H9 (cell line): ENCODE measurements around the gene ABLIM1. TPM values are rescaled to one million over a fixed set of nuclear protein-coding genes. Genes with fewer than 3 reads are reported as not detected.

Experiments used
- DNase-seq: peaks from one replicate; pipeline ENCODE4 v3.0.0-alpha.2; 2017
- H2AFZ ChIP-seq: one replicate; pipeline ENCODE4 v1.6.1; 2013; ENCODE audit warnings: mild to moderate bottlenecking, low read length, control low read depth, moderate library complexity
- H2AK5ac ChIP-seq: 2 replicates; pipeline ENCODE4 v1.6.1; 2013; ENCODE audit warnings: low read length, control low read depth, mixed read lengths; ENCODE audit not compliant: insufficient read length
- H2BK120ac ChIP-seq: one replicate; pipeline ENCODE4 v1.6.1; 2013; ENCODE audit warnings: low read depth, mild to moderate bottlenecking, low read length, control low read depth, inconsistent platforms; ENCODE audit not compliant: poor library complexity, severe bottlenecking
- H2BK12ac ChIP-seq: 2 replicates; pipeline ENCODE4 v1.6.1; 2013; ENCODE audit warnings: low read length, control low read depth, mixed read lengths, low read depth; ENCODE audit not compliant: insufficient read length
- H2BK15ac ChIP-seq: 2 replicates; pipeline ENCODE4 v1.6.1; 2013; ENCODE audit warnings: low read depth, low read length, control low read depth
- H2BK20ac ChIP-seq: one replicate; pipeline ENCODE4 v1.6.1; 2013; ENCODE audit warnings: low read depth, mild to moderate bottlenecking, low read length, control low read depth, inconsistent platforms; ENCODE audit not compliant: poor library complexity, severe bottlenecking
- H2BK5ac ChIP-seq: 2 replicates; pipeline ENCODE4 v1.6.1; 2013; ENCODE audit warnings: low read length, control low read depth, mixed read lengths; ENCODE audit not compliant: insufficient read length
- H3K14ac ChIP-seq: 2 replicates; pipeline ENCODE4 v1.6.1; 2013; ENCODE audit warnings: low read length, control low read depth; ENCODE audit not compliant: insufficient read depth
- H3K18ac ChIP-seq: 2 replicates; pipeline ENCODE4 v1.6.1; 2013; ENCODE audit warnings: low read depth, mild to moderate bottlenecking, mixed read lengths, low read length, control low read depth; ENCODE audit not compliant: insufficient read length
- H3K23ac ChIP-seq: 2 replicates; pipeline ENCODE4 v1.6.1; 2013; ENCODE audit warnings: low read length, control low read depth, mixed read lengths, low read depth; ENCODE audit not compliant: insufficient read length
- H3K23me2 ChIP-seq: 2 replicates; pipeline ENCODE4 v1.6.1; 2013; ENCODE audit warnings: low read depth, mild to moderate bottlenecking, mixed read lengths, low read length, control low read depth; ENCODE audit not compliant: insufficient read length, poor library complexity, severe bottlenecking
- H3K27ac ChIP-seq: 2 replicates; pipeline ENCODE4 v1.5.1; 2013; ENCODE audit warnings: low read length, control low read depth, mixed read lengths, low read depth; ENCODE audit not compliant: insufficient read length
- H3K27me3 ChIP-seq: 2 replicates; pipeline ENCODE4 v1.6.1; 2013; ENCODE audit warnings: low read length, control low read depth, inconsistent platforms; ENCODE audit not compliant: insufficient read depth
- H3K4ac ChIP-seq: 2 replicates; pipeline ENCODE4 v1.6.1; 2013; ENCODE audit warnings: low read depth, mild to moderate bottlenecking, control low read depth, inconsistent platforms, low read length, moderate library complexity
- H3K4me1 ChIP-seq: 2 replicates; pipeline ENCODE4 v1.6.1; 2013; ENCODE audit warnings: low read length, control low read depth, inconsistent platforms; ENCODE audit not compliant: insufficient read depth
- H3K4me2 ChIP-seq: 2 replicates; pipeline ENCODE4 v1.6.1; 2013; ENCODE audit warnings: low read length, control low read depth, mixed read lengths; ENCODE audit not compliant: insufficient read length, insufficient read depth
- H3K56ac ChIP-seq: 2 replicates; pipeline ENCODE4 v1.6.1; 2013; ENCODE audit warnings: low read depth, mild to moderate bottlenecking, mixed read lengths, low read length, control low read depth; ENCODE audit not compliant: insufficient read length
- H3K79me1 ChIP-seq: 2 replicates; pipeline ENCODE4 v1.6.1; 2013; ENCODE audit warnings: low read depth, mild to moderate bottlenecking, moderate library complexity, low read length, control low read depth, inconsistent platforms; ENCODE audit not compliant: insufficient read depth, poor library complexity, severe bottlenecking
- H3K79me2 ChIP-seq: 2 replicates; pipeline ENCODE4 v1.6.1; 2013; ENCODE audit warnings: low read length, control low read depth, inconsistent platforms; ENCODE audit not compliant: insufficient read depth
- H3K9ac ChIP-seq: 2 replicates; pipeline ENCODE4 v1.6.1; 2013; ENCODE audit warnings: low read length, control low read depth, mixed read lengths; ENCODE audit not compliant: insufficient read length; ENCODE audit errors: extremely low read depth
- H3K9me3 ChIP-seq: one replicate; pipeline ENCODE4 v1.6.1; 2013; ENCODE audit warnings: low read depth, low read length, inconsistent platforms; ENCODE audit not compliant: control insufficient read depth
- H3T11ph ChIP-seq: one replicate; pipeline ENCODE4 v1.6.1; 2013; ENCODE audit warnings: mild to moderate bottlenecking, low read length, control low read depth, inconsistent platforms
- H4K20me1 ChIP-seq: one replicate; pipeline ENCODE4 v1.6.1; 2013; ENCODE audit not compliant: control insufficient read depth, insufficient read length, insufficient read depth
- H4K5ac ChIP-seq: 2 replicates; pipeline ENCODE4 v1.6.1; 2013; ENCODE audit warnings: low read depth, mild to moderate bottlenecking, mixed read lengths, low read length, control low read depth; ENCODE audit not compliant: insufficient read length
- H4K8ac ChIP-seq: replicated peaks from 2 replicates; pipeline ENCODE4 v1.6.1; 2013; ENCODE audit warnings: low read length, control low read depth, mixed read lengths, low read depth; ENCODE audit not compliant: insufficient read length
- H4K91ac ChIP-seq: 2 replicates; pipeline ENCODE4 v1.6.1; 2013; ENCODE audit warnings: low read depth, mild to moderate bottlenecking, moderate library complexity, mixed read lengths, low read length, control low read depth; ENCODE audit not compliant: insufficient read length
- H3K27ac Mint-ChIP-seq, 3 experiments: 2 replicates in 2 of 3; 3 replicates in 1 of 3; pipeline ENCODE4 v1.8.0; 2020 to 2021; ENCODE audit warnings: mixed read lengths in 3 of 3, mild to moderate bottlenecking in 1 of 3, moderate library complexity in 1 of 3
- H3K27me3 Mint-ChIP-seq: 2 replicates; pipeline ENCODE4 v1.8.0; 2021; ENCODE audit warnings: low read depth, mild to moderate bottlenecking, moderate library complexity, mixed read lengths
- H3K36me3 Mint-ChIP-seq, 3 experiments: 2 replicates in 2 of 3; 3 replicates in 1 of 3; pipeline ENCODE4 v1.8.0; 2020 to 2021; ENCODE audit warnings: low read depth in 3 of 3, mixed read lengths in 3 of 3; ENCODE audit not compliant: insufficient read depth in 1 of 3
- H3K4me1 Mint-ChIP-seq, 2 experiments: 2 replicates each; pipeline ENCODE4 v1.8.0; 2020; ENCODE audit warnings: mixed read lengths in 2 of 2
- H3K4me3 Mint-ChIP-seq, 2 experiments: 2 replicates in 1 of 2; 3 replicates in 1 of 2; pipeline ENCODE4 v1.8.0; 2020 to 2021; ENCODE audit warnings: mild to moderate bottlenecking in 2 of 2, mixed read lengths in 2 of 2, moderate library complexity in 1 of 2
- H3K9me3 Mint-ChIP-seq, 2 experiments: 2 replicates in 1 of 2; 3 replicates in 1 of 2; pipeline ENCODE4 v1.8.0; 2020; ENCODE audit warnings: mild to moderate bottlenecking in 2 of 2, mixed read lengths in 2 of 2, moderate library complexity in 1 of 2
- CTCF ChIP-seq: fragments of 200-600 bp; sonication (generic); conservative IDR thresholded peaks from 3 replicates; pipeline ENCODE4 v1.8.0; 2021; ENCODE audit warnings: antibody characterized with exemption, mild to moderate bottlenecking
- WGBS: extraction: QIAGEN DNeasy Blood & Tissue Kit; methylation state at CpG from one replicate; pipeline ENCODE4 v1.1.7; 2013; ENCODE audit warnings: missing lambda C conversion rate, low lambda C conversion rate, mixed read lengths; ENCODE audit not compliant: insufficient read length; ENCODE audit errors: extremely low coverage; 5-methylcytosine and 5-hydroxymethylcytosine counted together
- total RNA-seq: library from RNA; stranded (reverse); gene quantifications from 2 replicates; pipeline ENCODE4 v1.2.1, GENCODE V29; 2021

The ABLIM1 gene
- total RNA-seq, 1 experiment from 2014 or later, result 32.1 TPM

- peaks cover 27% of the 10 kb centered on the region for H3K27me3 Mint-ChIP-seq
- no peak overlapping the region; a peak in 1 of 5 replicates for H3K4me3 Mint-ChIP-seq
- no peak overlapping the region for H2BK12ac ChIP-seq
- H2AK5ac ChIP-seq, result no peak overlapping the region
- H3T11ph ChIP-seq, result no peak overlapping the region
- H4K91ac ChIP-seq, result no peak overlapping the region
- H2AFZ ChIP-seq, result no peak overlapping the region
- WGBS, result no CpG with 5 or more reads among the region's 4 CpGs
- no peak overlapping the region for H2BK120ac ChIP-seq
- no peaks in the 10 kb centered on the region for H3K79me2 ChIP-seq
- no peak overlapping the region for H3K4ac ChIP-seq
- H3K9ac ChIP-seq, result no peak overlapping the region
- no peaks in the 10 kb centered on the region for H3K23me2 ChIP-seq
- no peak overlapping the region for H4K8ac ChIP-seq
- no peaks in the 10 kb centered on the region for H4K20me1 ChIP-seq
- H3K4me2 ChIP-seq, result no peak overlapping the region
- H3K9me3 ChIP-seq, result no peaks in the 10 kb centered on the region
- no peaks in the 10 kb centered on the region; a peak in 1 of 7 replicates for H3K36me3 Mint-ChIP-seq
- H3K4me1 ChIP-seq, result no peaks in the 10 kb centered on the region
- no peak for TF ChIP-seq CTCF
- H3K18ac ChIP-seq, result no peak overlapping the region
- no peak overlapping the region for H3K27ac ChIP-seq
- no peaks in the 10 kb centered on the region for H3K79me1 ChIP-seq
- no peaks in the 10 kb centered on the region; a peak in 1 of 5 replicates for H3K9me3 Mint-ChIP-seq
- no peak overlapping the region for H3K23ac ChIP-seq
- no peak overlapping the region for H2BK15ac ChIP-seq
- no peak overlapping the region for H2BK5ac ChIP-seq
- H3K4me1 Mint-ChIP-seq, result no peaks in the 10 kb centered on the region
- peak overlapping the region in 1 of 3 experiments; percentile 8; a peak in 1 of 7 replicates for H3K27ac Mint-ChIP-seq
- no peak overlapping the region for H4K5ac ChIP-seq
- no peak overlapping the region for H3K14ac ChIP-seq
- no peaks in the 10 kb centered on the region; the same call in 1 of the 2 replicates for H3K27me3 ChIP-seq
- no peak for DNase-seq
- no peak overlapping the region for H2BK20ac ChIP-seq
- no peak overlapping the region for H3K56ac ChIP-seq
These were observed 237.1 kb downstream of the ABLIM1 start for GRCh38 chr10:114420811-114421485.
